Neural progenitor cell (in vitro differentiated cells): ENCODE measurements around the gene ITGA1.

ENCODE experiments used
- EZH2phosphoT487 ChIP-seq: fragments of 200-600 bp; sonication (generic); IDR thresholded peaks from 2 replicates; pipeline ENCODE4 v1.6.1; 2017; ENCODE audit warnings: antibody characterized with exemption
- TF ChIP-seq, protein P1 (sequence below): fragments of 200-600 bp; sonication (generic); IDR thresholded peaks from 2 replicates; pipeline ENCODE4 v1.5.1; 2017; ENCODE audit warnings: antibody characterized with exemption, mild to moderate bottlenecking

- TF ChIP-seq, protein P1, sequence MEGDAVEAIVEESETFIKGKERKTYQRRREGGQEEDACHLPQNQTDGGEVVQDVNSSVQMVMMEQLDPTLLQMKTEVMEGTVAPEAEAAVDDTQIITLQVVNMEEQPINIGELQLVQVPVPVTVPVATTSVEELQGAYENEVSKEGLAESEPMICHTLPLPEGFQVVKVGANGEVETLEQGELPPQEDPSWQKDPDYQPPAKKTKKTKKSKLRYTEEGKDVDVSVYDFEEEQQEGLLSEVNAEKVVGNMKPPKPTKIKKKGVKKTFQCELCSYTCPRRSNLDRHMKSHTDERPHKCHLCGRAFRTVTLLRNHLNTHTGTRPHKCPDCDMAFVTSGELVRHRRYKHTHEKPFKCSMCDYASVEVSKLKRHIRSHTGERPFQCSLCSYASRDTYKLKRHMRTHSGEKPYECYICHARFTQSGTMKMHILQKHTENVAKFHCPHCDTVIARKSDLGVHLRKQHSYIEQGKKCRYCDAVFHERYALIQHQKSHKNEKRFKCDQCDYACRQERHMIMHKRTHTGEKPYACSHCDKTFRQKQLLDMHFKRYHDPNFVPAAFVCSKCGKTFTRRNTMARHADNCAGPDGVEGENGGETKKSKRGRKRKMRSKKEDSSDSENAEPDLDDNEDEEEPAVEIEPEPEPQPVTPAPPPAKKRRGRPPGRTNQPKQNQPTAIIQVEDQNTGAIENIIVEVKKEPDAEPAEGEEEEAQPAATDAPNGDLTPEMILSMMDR = no peak
- no peak for TF ChIP-seq EZH2phosphoT487
These were observed 6.8 kb downstream of the ITGA1 start for GRCh38 chr5:52794519-52794918.
